LNCaP clone FGC (cell line): ENCODE results near the gene CCDC85C.
A peak's percentile ranks its signal among the peaks of the same experiment; 100 is the strongest.

Experiments
- DNase-seq: peaks from one replicate; pipeline ENCODE4 v3.0.0-alpha.2; 2011; ENCODE audit warnings: low read depth
- H3K4me3 ChIP-seq: 2 replicates; pipeline ENCODE4 v1.5.1; 2011; ENCODE audit warnings: mild to moderate bottlenecking, low read depth, low read length, control low read depth
- TF ChIP-seq, protein P1 (sequence below): IDR thresholded peaks from 2 replicates; pipeline ENCODE4 v1.5.1; 2012; ENCODE audit warnings: mild to moderate bottlenecking; ENCODE audit not compliant: control insufficient read depth, insufficient read depth; ENCODE audit errors: extremely low read depth

The CCDC85C gene

GRCh38 chr14:99571303-99571986 lies 32.6 kb downstream of the CCDC85C start:
- DNase-seq = peak; percentile 93
- H3K4me3 ChIP-seq = peak overlapping the region; percentile 22; the same call in 1 of the 2 replicates

DNA sequence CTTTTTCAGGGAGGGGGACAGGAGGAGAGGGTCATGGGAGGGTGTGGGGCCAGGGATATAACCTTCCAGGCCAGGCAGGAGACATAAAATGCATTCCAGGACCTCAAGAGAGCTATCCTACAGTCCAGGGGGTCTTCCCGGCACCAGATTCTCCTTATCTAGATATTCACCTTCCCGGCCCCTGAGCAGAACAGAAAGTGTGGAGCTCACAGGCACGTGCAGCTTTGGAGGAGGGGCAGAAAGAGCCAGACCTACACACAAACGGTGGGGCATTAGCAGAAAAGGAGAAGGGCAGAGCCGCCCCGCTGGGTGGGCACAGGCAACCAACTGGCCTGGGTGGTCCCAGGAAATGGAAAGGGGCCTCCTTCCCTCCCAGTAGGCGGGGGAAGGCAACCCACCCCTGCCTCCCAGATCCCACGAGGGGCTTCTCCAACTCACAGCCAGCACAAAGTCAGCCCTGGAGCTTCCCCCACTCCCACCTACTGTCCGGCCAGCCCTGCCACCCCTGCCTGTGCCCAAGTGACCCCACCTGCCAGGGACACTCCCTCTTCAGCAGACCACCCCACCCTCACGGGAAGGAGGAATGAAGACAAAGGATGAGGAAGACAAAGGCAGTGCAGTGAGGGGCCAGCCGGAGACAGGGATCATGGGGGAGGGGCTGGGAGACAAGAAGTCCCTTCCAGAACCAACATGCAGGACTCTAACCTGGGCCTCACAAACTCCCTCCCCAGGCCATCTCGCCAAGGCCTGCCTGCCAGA lies 33.3 kb downstream of the CCDC85C start:
- peak overlapping the region; percentile 22; the same call in 1 of the 2 replicates for H3K4me3 ChIP-seq
- TF ChIP-seq, protein P1, sequence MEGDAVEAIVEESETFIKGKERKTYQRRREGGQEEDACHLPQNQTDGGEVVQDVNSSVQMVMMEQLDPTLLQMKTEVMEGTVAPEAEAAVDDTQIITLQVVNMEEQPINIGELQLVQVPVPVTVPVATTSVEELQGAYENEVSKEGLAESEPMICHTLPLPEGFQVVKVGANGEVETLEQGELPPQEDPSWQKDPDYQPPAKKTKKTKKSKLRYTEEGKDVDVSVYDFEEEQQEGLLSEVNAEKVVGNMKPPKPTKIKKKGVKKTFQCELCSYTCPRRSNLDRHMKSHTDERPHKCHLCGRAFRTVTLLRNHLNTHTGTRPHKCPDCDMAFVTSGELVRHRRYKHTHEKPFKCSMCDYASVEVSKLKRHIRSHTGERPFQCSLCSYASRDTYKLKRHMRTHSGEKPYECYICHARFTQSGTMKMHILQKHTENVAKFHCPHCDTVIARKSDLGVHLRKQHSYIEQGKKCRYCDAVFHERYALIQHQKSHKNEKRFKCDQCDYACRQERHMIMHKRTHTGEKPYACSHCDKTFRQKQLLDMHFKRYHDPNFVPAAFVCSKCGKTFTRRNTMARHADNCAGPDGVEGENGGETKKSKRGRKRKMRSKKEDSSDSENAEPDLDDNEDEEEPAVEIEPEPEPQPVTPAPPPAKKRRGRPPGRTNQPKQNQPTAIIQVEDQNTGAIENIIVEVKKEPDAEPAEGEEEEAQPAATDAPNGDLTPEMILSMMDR = no peak
- DNase-seq = no peak

More at GRCh38 chr14:99571303-99571986, 32.6 kb downstream of the CCDC85C start:
- TF ChIP-seq, protein P1 = no peak

DNA sequence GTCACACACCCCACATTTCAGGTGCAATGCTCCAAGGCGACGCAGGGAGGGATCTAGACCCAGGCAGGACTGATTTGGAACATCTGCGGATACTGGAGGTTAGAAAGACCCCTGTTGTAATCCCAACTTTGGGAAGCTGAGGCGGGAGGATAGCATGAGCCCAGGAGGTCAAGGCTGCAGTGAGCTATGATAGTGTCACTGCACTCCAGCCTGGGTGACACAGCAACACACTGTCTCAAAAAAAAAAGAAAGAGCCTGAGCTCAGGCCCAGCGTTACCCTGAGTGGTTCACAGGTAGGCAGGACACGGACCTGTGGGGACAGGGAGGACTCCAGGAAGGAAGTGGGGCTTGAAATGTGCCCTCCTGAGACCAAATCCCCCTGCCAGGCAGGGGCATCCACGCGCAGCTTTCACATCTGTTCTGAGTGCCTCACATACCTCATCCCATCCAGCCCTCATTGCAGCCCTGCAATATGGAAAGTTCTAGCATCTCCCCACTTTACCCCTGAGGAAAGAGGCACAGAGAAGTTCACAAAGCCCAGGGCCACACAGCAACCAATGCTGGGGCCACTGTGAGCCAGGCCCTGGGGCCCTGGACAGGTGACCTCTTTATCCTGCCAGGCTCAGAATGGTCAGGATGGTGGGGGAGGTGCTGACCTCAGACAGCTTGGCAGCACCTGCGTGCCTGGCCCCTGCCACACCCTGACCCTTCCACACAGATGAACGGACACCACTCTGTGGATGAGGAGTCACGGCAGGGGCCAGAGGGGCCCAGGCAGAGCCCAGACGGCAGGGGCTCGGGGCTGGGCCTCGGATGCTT lies 34.1 kb downstream of the CCDC85C start:
- no peak for DNase-seq
- TF ChIP-seq, protein P1 = no peak
- H3K4me3 ChIP-seq = no peak overlapping the region

DNA sequence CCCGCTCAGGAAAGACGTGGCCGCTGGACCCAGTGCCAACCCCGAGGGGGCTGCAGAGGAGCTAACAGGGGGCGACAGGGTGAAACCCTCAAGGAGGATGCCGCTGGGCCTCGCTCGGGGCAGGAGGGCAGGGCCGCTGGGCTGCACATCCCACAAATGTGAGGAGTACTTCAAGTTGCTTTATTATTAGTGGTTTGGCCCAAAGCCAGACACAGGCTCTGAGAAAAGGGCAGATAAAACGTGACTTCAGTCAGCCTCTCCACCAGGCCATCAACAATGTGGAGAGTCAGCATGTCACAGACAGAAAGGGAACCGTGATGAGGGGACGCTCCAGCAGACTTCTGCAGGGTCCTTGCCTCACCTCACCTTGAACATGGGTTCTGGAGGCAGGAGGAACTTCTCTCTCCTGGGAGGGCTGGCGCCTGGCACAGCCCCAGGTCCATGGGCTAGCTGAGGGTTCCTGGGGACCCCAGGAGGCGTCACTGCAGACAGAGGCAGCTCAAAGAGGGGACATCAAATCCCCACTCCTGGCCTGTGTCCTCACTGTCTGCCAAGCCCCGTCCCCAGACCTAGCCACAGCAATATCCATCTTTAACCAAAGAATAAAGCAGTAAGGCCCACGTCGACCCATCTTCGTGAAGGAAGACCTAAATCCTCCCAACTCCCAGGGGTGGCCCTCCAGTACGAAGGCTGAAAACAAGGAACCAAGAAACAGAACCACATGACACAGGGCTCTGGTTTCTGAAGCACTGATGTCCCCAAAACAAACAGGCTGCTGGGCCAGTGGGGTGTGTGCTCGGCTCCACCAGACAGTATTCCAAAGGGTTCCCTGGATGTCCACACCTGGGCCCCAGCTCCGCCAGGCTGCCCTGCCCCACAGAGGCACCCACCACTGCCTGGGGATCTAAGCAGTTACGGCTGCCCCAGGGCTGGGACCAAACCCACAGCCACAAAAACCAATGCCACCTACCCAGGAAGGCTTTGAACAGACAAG lies 35.1 kb downstream of the CCDC85C start:
- TF ChIP-seq, protein P1 = no peak
- DNase-seq = no peak
- no peak overlapping the region for H3K4me3 ChIP-seq

GRCh38 chr14:99566390-99567354 lies 37.3 kb downstream of the CCDC85C start:
- TF ChIP-seq, protein P1 = no peak
- no peak for DNase-seq
- H3K4me3 ChIP-seq = no peak overlapping the region
